Measurements from ENCODE around the gene GBX2. TPM values are rescaled to one million over a fixed set of nuclear protein-coding genes. Genes with fewer than 3 reads are reported as not detected.

The GBX2 gene
- total RNA-seq = not detected

GRCh38 chr2:236168110-236169080, at the start of gene GBX2:
Gene GBX2, minus strand, starts transcription at chr2:236168386. Its CDS starts 415 bp downstream, at chr2:236167971.
- no peak for DNase-seq (ENCODE audit: low spot score)

- DNase-seq (ENCODE audit: low spot score) = no peak
Observed at GRCh38 chr2:236217926-236218325, 49.7 kb upstream of the GBX2 start.

DNA sequence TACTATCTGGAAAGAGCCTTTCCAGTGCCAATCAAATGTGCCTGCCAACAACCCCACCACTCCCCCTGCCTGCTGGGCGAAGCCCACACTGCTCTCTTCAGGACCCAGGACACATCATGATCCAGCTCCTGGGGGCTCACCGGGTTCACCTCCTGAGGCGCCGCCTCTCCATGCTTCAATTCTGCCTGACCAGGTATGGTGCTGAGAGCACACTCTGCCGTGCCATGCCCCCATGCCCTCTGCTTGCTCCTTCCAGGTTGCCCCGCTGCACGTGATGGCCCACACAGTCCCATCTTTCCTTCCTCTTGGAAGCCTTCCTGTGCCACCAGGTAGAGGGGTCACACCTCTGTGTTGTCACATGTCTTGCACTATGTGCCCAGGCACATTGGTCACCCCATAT, 48.5 kb upstream of the GBX2 start:
- DNase-seq (ENCODE audit: low spot score) = no peak

- DNase-seq (ENCODE audit: low spot score) = no peak
Observed at GRCh38 chr2:236215761-236216333, 47.7 kb upstream of the GBX2 start.

DNA sequence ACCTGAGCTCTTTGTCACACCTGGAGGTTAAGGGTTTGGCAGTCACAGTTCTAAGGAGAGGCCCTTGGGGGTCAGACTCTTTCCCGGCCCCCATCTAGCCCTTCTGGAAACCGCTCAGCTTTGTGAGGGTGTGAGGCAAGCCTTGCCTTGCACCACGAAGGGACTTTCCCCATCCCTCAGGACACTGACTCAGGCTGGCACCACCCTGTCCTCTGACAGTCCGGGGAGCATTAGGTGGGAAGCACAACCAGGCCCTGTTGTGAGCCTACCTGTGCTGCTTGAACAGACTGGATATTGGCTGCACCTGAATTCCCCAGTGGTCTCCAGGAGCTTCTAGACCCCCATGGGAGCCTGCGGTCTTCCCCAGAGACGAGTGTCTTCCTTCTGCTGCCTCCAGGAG, 47.0 kb upstream of the GBX2 start:
- no peak for DNase-seq (ENCODE audit: low spot score)

DNA sequence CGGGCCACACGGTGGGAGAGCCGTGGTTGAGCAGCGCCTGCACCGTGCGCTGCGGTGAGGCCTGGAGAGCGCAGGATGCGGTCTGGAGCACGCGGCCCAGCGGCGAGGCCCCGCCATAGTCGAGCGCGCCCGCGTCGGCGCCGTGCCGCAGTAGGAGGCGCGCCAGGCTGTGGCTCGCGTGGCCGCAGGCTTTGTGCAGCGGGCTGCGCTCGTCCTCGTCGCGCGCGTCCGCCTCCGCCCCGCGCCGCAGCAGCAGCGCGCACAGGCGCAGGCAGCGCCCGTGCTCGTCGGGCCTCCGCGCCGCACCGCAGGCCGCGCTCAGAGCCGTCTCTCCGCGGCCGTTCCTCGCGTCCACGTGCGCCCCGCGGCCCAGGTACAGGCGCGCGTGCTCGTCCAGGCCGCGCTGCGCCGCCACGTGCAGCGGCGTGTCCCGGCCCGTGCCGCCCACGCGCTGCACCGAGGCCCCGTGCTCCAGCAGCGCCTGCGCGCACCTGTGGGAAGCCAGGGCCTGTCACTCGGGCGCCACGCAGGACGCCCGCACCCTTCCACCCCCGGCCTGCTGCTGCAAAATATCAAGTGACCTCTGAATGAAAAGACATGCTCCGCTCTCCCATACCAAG, 46.3 kb upstream of the GBX2 start:
- no peak for DNase-seq (ENCODE audit: low spot score)

- DNase-seq (ENCODE audit: low spot score) = no peak
Observed at GRCh38 chr2:236211296-236211695, 43.1 kb upstream of the GBX2 start.

DNA sequence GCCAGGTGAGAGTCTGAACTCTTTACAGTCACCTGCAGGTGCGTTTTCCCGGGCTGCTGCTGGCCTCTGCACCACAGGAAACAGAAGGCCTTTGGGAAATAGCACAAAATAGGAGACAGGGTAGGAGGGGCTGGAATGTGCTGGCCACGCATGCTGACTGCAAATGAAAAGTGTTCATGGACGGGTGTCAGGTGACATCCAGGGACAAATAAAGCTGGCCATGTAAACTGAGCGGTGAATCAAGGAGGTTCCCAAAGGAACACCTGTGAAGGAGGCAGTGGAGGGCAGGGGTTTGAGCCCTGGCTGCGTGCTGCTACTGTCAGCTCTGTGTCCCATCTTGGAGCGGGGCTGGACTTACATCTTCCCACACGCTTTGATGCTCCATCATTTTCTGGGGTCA, 42.4 kb upstream of the GBX2 start:
- DNase-seq (ENCODE audit: low spot score) = no peak

DNA sequence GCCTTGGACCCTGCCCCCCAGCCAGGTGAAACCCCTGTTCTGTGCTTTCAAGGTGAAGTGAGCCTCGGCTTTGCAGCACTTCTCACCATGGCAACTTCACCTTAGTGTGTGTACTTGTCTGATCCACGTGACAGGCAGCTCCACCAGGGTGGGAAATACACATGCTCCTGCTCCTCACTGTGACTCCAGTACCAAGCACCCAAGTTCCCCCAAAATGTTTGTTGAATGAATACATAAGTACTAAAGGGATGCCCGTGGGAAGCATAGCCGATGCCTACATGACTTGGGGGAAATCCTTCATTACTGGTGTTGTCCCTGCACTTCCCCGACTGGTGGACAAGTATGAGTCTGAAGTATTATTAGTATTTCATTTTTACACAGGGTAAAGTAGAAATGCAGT, 41.8 kb upstream of the GBX2 start:
- no peak for DNase-seq (ENCODE audit: low spot score)

GRCh38 chr2:236209535-236209934, 41.3 kb upstream of the GBX2 start:
- DNase-seq (ENCODE audit: low spot score) = no peak

DNA sequence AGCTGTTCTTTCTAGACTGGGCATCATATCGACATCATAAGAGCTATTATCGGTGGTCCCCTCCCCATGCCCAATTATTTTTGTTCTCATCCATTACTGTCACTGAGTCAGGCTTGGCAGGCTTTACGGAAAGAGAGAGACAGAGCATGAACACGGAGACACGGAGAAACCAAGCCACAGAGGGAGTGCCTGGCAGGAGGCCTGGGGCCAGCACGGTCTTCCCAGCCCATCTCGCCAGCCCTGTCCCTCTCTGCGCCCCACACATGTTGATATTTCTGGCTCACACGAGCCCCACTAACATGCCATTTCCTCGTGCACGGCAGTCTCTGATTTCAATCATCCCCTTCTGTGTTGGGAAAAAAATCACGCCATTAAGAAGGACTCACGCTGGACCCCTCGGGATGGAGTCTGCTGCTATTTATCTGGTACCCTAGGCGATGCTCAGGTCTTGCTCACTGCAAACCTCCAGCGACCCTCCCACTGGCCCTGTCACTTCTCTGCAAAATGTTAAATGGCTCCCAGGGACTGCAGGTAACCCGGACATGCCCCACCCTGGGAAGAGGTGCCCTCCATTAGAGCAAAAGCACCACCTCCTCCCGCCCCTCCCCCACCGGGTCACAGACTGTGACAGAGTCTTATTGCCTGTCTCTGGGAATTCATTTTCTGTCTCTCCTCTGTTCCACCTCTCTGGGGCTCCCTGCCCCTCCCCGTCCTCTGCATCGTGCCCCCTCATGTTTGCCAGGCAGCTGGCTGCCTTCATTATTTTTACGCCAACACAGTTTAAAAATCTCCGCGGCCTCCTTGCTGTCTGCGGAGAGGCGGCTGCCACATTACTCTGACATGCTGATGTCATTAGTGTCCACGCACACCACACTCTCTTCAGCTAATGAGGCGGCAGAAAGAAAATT, 40.1 kb upstream of the GBX2 start:
- DNase-seq (ENCODE audit: low spot score) = no peak

- no peak for DNase-seq (ENCODE audit: low spot score)
Observed at GRCh38 chr2:236207472-236207871, 39.3 kb upstream of the GBX2 start.

DNA sequence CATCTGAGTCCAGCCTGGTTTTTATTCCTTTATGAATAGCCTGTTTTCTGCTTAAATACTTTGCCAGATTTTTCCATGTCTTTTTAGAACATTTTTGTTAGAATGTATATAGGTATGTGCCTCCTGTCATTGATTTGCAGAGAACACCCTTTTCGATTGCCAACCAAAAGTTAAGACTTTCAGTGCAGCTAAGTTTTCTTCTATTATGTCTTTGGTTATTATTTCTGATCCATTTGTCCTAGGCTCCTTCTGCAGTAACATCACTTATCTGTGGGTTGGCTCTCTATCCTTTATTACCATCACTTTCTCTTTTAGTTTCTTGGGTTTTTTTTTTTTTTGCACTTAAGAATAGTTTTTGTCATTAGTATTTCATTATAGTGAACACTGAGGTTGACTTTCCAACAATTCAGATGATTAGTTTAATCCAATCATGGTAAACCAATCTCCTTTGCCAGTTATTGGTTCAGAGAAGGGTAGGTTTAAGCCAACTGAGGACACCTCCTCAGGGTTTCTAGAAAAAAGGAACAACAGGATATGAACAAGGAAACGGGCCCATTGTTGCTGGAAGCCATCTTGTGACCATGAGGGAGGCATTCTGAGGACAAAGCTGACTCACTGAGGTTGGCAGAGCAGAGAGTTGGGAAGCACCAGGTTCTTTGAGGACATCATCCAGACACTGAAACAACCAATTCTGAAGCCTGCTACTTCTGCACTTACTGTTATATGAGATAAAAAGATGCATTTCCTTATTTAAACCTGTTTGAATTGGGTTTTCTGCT, 37.9 kb upstream of the GBX2 start:
- DNase-seq (ENCODE audit: low spot score) = no peak

GRCh38 chr2:236204953-236205352, 36.8 kb upstream of the GBX2 start:
- no peak for DNase-seq (ENCODE audit: low spot score)

DNA sequence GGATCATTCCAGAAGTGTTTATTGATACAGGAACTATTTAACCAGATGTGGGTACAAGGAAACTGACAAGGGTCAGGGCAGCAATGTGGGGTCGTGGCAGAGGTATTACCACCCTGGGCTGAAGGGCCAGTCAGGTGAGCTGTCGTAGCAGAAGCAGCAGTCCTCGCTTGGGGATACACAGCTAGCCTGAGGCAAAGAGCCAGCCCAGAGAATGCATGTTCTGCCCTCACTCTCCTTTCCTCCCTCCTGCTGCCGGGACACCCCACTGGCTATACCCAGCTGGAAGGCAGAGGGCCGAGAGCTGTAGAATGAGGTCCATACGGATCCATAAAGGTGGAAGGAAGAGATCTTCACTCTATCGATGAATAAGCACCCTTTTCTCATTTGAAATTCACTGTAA, 32.2 kb upstream of the GBX2 start:
- no peak for DNase-seq (ENCODE audit: low spot score)

DNA sequence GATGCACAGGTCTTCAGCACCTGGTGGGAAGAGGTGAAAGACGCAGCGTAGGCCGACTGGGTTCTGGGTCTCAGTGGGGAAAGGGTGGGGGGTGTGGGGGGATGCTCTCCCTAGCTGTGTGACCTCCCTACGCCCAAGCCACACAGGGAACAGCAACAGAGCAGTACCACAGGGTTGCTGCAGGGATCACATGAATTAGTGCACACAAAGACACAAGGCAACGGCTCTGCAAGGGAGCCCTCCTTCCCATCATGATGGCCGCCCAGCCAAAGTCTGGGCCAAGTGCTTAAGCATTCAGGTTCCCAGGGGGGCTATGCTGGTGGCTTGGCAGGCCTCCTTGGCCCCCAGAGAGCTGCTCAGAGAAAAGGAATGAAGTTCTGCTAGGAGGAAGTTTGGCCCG, 28.2 kb upstream of the GBX2 start:
- DNase-seq (ENCODE audit: low spot score) = no peak

DNA sequence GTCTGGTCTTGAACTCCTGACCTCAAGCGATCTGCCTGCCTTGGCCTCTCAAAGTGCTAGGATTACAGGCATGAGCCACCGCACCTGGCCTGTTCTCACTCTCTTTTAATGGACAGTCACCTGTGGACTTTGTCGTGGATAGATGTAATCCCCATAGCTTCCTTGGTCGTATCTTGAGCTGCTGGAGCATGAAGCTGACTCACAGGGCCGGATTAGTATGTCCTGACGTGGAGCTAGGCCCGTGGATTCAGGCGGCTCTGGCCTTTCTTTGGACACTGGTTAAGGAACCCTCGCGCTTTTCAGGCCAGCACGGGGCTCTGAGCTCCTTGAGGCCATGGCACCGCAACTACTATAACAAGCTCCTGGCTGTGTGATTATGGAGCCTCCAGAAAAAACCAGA, 27.5 kb upstream of the GBX2 start:
- DNase-seq (ENCODE audit: low spot score) = no peak

- DNase-seq (ENCODE audit: low spot score) = no peak
Observed at GRCh38 chr2:236194786-236195185, 26.6 kb upstream of the GBX2 start.

GRCh38 chr2:236193026-236193425, 24.8 kb upstream of the GBX2 start:
- no peak for DNase-seq (ENCODE audit: low spot score)

DNA sequence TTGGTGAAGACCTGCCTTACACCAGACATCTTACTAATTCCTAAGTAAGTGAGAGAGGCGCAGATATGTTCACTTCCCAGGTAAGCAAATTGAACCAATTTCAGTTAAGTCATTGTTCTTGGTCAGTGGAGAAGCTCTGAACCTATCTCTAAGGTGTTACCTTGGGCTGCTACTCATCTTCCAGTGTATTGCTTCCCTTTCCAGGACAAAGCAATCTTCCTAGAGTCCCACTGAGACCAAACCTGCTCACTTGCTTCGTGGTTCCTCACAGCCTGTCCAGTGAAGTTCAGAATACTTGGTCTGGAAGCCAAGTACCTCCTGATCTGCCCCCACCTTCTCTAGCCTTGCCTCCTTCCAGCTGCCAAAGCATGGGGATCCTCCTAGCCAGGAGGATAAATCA, 22.5 kb upstream of the GBX2 start:
- DNase-seq (ENCODE audit: low spot score) = no peak

GRCh38 chr2:236184701-236185100, 16.5 kb upstream of the GBX2 start:
- no peak for DNase-seq (ENCODE audit: low spot score)
